Vein endothelial cell (primary cell): ENCODE data around the gene TEX36. TPM values are rescaled to one million over a fixed set of nuclear protein-coding genes. Genes with fewer than 3 reads are reported as not detected.

ENCODE experiments used
- total RNA-seq: library from RNA; depleted of rRNA; stranded (reverse); fragments of >200 nt; gene quantifications from 2 replicates; pipeline ENCODE4 v1.2.3, GENCODE V29; 2012

Gene TEX36, protein sequence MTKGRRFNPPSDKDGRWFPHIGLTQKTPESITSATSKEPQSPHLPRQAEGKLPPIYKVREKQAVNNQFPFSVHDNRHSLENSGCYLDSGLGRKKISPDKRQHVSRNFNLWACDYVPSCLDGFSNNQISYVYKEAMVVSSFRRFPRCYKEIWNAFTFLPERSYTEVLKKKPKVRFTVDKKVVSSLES
- total RNA-seq = not detected in 2 replicates

GRCh38 chr10:125683063-125683462 is at the start of gene TEX36:
TSS of gene TEX36 (minus strand) at chr10:125683163. CDS start at chr10:125682989, 174 bp downstream.

DNA sequence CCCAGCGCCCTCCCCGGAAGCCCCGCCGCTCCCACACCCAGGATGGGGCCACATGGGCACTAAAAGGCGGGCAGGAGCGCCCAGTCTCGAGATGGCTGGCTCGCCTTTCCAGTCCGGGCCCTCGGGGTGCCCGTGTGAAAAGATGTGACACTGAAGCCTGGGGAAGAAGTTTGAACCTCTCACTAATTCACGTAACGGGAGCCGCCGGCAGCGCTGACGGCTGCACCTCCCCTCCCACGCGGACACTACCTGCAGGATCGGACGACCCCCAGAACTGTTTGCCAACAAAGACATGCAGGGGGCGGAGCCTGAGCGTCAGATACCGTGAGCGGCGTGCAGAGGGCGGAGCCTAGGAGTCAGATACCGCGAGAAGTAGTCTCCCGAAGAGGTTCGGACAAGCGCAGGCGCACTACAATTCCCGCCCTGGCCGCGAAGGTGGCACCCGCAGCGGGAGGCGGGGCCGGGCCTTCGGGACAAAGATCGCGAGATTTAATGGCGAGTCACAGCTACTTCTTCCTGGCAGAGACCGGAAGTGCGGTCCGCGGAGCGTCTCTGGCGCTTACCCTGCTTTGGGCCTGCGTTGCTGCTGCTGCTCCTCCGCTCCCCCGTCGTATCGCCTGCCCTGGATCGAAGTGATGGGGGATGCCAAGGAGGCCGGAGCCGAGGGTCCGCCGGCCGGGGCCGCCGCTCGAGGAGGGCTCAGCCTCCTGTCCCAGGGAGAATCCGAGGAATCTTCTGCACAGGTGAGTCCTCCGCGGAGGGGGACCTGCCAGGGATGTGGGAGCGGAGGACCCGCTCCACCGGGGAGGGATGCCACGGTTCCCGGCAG is 36.4 kb upstream of the TEX36 start, which contains the start of gene EDRF1:
Gene EDRF1, plus strand, starts transcription at position 537 of the 829 bp plus-strand sequence. Its CDS starts 99 bp downstream, at position 636.

Other genes with a start within 250 kb of the TEX36 start
- 23.6 and 25.5 TPM in 2 replicates for gene EDRF1, start 36.5 kb upstream of the TEX36 start, total RNA-seq
- gene MMP21, start 92.7 kb upstream of the TEX36 start, total RNA-seq = 0.10 and 0.33 TPM in 2 replicates
- gene UROS, start 140.1 kb upstream of the TEX36 start, total RNA-seq = 61.1 and 62.1 TPM in 2 replicates
- gene BCCIP, start 140.4 kb upstream of the TEX36 start, total RNA-seq = 35.6 and 59.1 TPM in 2 replicates
- 35.6 and 50.3 TPM in 2 replicates for gene DHX32, start 198.1 kb upstream of the TEX36 start, total RNA-seq
- 2.5 and 3.3 TPM in 2 replicates for gene FANK1, start 213.4 kb upstream of the TEX36 start, total RNA-seq